ENCODE results near the gene ARCN1. TPM values are rescaled to one million over a fixed set of nuclear protein-coding genes. Genes with fewer than 3 reads are reported as not detected.
"Not testable (repeated sequence)": the region's sequence is repeated elsewhere in the genome, so short reads cannot be mapped to it uniquely, and the experiment has no call there.

Gene ARCN1
- total RNA-seq, 1 donor from 2014 or later: 122 TPM

- ATAC-seq: peak; percentile 38 to 46
- Histone ChIP-seq H3K36me3 (no peaks in the 10 kb centered on the region), H3K4me1 (peaks cover 45% of the 10 kb centered on the region), H3K27ac (peak overlapping the region; percentile 99), H3K27me3 (ENCODE audit: low read depth) (no peaks in the 10 kb centered on the region), H3K4me3 (peak overlapping the region; percentile 99), H3K9me3 (no peaks in the 10 kb centered on the region)
- TF ChIP-seq, protein P1, sequence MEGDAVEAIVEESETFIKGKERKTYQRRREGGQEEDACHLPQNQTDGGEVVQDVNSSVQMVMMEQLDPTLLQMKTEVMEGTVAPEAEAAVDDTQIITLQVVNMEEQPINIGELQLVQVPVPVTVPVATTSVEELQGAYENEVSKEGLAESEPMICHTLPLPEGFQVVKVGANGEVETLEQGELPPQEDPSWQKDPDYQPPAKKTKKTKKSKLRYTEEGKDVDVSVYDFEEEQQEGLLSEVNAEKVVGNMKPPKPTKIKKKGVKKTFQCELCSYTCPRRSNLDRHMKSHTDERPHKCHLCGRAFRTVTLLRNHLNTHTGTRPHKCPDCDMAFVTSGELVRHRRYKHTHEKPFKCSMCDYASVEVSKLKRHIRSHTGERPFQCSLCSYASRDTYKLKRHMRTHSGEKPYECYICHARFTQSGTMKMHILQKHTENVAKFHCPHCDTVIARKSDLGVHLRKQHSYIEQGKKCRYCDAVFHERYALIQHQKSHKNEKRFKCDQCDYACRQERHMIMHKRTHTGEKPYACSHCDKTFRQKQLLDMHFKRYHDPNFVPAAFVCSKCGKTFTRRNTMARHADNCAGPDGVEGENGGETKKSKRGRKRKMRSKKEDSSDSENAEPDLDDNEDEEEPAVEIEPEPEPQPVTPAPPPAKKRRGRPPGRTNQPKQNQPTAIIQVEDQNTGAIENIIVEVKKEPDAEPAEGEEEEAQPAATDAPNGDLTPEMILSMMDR (IDR thresholded peaks at IDR 0.05): no peak
- intact Hi-C loops (cut with DNase I): no loop called here
- no peak for DNase-seq
Observed at GRCh38 chr11:118572981-118573550, 857 bp downstream of the ARCN1 start.

DNA sequence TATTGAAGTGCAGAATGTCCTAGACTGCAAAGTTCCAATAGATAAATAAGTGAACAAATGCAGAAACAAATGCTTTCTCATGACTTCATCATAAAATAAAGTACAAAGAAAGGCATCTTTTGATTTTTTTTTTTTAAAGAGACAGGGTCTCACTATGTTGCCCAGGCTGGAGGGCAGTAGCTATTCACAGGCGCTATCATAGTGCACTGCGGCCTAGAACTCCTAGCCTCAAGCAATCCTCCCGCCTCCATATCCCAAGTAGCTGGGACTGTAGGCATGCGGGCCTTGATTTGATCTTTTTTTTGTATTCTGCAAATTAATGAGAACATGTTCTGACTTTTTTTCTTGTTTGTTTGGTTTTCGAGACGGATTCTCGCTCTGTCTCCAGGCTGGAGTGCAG is 2.4 kb downstream of the ARCN1 start:
- Histone ChIP-seq H3K4me3 (peak overlapping the region; percentile 99), H3K4me1 (peaks cover 51% of the 10 kb centered on the region), H3K9me3 (no peaks in the 10 kb centered on the region), H3K27ac (no peak overlapping the region), H3K27me3 (ENCODE audit: low read depth) (no peaks in the 10 kb centered on the region), H3K36me3 (no peaks in the 10 kb centered on the region)
- ATAC-seq (no peak), DNase-seq (no peak)
- TF ChIP-seq, protein P1 (IDR thresholded peaks at IDR 0.05): no peak
- intact Hi-C loops (cut with DNase I): no loop called here

DNA sequence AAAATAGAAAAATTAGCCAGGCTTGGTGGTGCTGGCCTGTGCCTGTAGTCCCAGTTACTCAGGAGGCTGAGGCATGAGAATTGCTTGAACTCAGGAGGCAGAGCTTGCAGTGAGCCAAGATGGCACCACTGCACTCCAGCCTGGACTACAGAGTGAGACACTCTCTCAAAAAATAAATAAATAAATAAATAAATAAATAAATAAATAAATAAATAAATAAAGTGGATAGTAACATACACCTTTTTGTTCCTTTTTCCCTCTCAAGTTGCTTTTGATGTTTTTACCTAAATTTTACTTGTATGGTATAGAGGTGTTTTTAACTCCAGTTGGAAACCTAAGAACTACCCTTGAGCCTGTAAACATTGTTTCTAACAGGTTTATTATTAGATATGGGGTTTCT is 5.8 kb downstream of the ARCN1 start:
- Histone ChIP-seq H3K4me1 (peaks cover 58% of the 10 kb centered on the region), H3K36me3 (peaks cover 21% of the 10 kb centered on the region)
- H3K4me3 ChIP-seq; DNase-seq; ATAC-seq; H3K9me3 ChIP-seq; H3K27me3 ChIP-seq (ENCODE audit: low read depth); intact Hi-C loops (cut with DNase I); H3K27ac ChIP-seq: not testable (repeated sequence)

GRCh38 chr11:118581057-118581456 is 8.8 kb downstream of the ARCN1 start:
- H3K9me3 ChIP-seq: no peaks in the 10 kb centered on the region
- no peak for DNase-seq
- H3K4me3 ChIP-seq: no peak overlapping the region
- peaks cover 52% of the 10 kb centered on the region for H3K36me3 ChIP-seq
- H3K27me3 ChIP-seq (ENCODE audit: low read depth): no peaks in the 10 kb centered on the region
- H3K4me1 ChIP-seq: peaks cover 27% of the 10 kb centered on the region
- no peak overlapping the region for H3K27ac ChIP-seq
- TF ChIP-seq, protein P1 (IDR thresholded peaks at IDR 0.05): no peak
- ATAC-seq: no peak
- intact Hi-C loops (cut with DNase I): no loop called here

DNA sequence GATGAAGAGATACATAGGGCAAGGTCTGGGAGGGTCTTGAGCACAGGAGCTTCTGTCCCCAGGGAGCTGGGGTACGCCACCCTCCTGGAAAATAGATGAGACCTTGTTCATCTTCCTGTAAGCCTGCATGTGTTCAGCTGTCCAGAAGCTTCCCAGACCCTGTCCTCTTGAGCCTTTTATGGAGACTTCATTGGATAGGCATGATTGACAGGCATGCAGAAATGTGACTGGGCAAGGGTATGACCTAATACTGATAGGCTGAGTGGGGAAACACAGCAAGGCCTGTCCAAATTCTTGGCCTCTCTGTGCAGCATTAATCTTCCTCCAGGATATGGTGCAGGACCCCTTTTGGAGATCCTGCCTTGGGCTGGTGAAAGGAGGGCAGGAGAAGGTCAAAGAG is 15.7 kb downstream of the ARCN1 start:
- TF ChIP-seq, protein P1 (IDR thresholded peaks at IDR 0.05): no peak
- no peak overlapping the region for H3K4me3 ChIP-seq
- intact Hi-C loops (cut with DNase I): no loop called here
- H3K36me3 ChIP-seq: peaks cover 100% of the 10 kb centered on the region
- H3K27me3 ChIP-seq (ENCODE audit: low read depth): no peaks in the 10 kb centered on the region
- DNase-seq (no peak), ATAC-seq (no peak)
- no peak overlapping the region for H3K27ac ChIP-seq
- H3K4me1 ChIP-seq: no peaks in the 10 kb centered on the region
- no peaks in the 10 kb centered on the region for H3K9me3 ChIP-seq

- intact Hi-C loops (cut with DNase I): no loop called here
- peak in 1 of 2 donors; percentile 61 for ATAC-seq
- TF ChIP-seq, protein P1 (IDR thresholded peaks at IDR 0.05): no peak
- peaks cover 100% of the 10 kb centered on the region for H3K36me3 ChIP-seq
- no peak overlapping the region for H3K4me3 ChIP-seq
- no peak for DNase-seq
- H3K27me3 ChIP-seq (ENCODE audit: low read depth): no peaks in the 10 kb centered on the region
- H3K27ac ChIP-seq: no peak overlapping the region
- H3K4me1 ChIP-seq: peaks cover 11% of the 10 kb centered on the region
- H3K9me3 ChIP-seq: no peaks in the 10 kb centered on the region
Observed at GRCh38 chr11:118592616-118593367, 20.6 kb downstream of the ARCN1 start.
